Heart right ventricle (tissue), 16 donors: ENCODE results near the gene KIF3B. TPM values are rescaled to one million over a fixed set of nuclear protein-coding genes. Genes with fewer than 3 reads are reported as not detected.
"Not testable (repeated sequence)": the region's sequence is repeated elsewhere in the genome, so short reads cannot be mapped to it uniquely, and the experiment has no call there.

Experiments
- ATAC-seq, 8 donors: fragments of 200-7000 bp; cut with Tn5 transposase; one replicate each; pipeline ENCODE4 v1.9.1; 2020; ENCODE audit warnings: mild to moderate bottlenecking in 8 of 8, moderate library complexity in 8 of 8, moderate number of reproducible peaks in 1 of 8
- DNase-seq, 2 donors: peaks; one replicate each; pipeline ENCODE4 v3.0.0-alpha.2; 2020
- H3K27ac ChIP-seq, 10 donors: fragments of 200-600 bp; sonication (generic) in 2 of 10; one replicate each; pipeline versions ENCODE4 v1.5.0 to v1.8.0; 2020 to 2022; ENCODE audit warnings: mild to moderate bottlenecking in 3 of 10
- H3K27me3 ChIP-seq, 7 donors: fragments of 200-600 bp; one replicate each; pipeline ENCODE4 v1.8.0; 2021 to 2022; ENCODE audit warnings: mild to moderate bottlenecking in 2 of 7
- H3K36me3 ChIP-seq, 9 donors: fragments of 200-600 bp; sonication (generic) in 1 of 9; one replicate each; pipeline versions ENCODE4 v1.5.0 to v1.8.0; 2020 to 2022; ENCODE audit warnings: mild to moderate bottlenecking in 2 of 9
- H3K4me1 ChIP-seq, 9 donors: fragments of 200-600 bp; sonication (generic) in 1 of 9; one replicate each; pipeline versions ENCODE4 v1.5.0 to v1.8.0; 2020 to 2022; ENCODE audit warnings: mild to moderate bottlenecking in 4 of 9
- H3K4me3 ChIP-seq, 10 donors: fragments of 200-600 bp; sonication (generic) in 2 of 10; one replicate each; pipeline versions ENCODE4 v1.5.0 to v1.8.0; 2020 to 2022; ENCODE audit warnings: mild to moderate bottlenecking in 7 of 10, moderate library complexity in 2 of 10
- H3K9me3 ChIP-seq, 11 donors: fragments of 200-600 bp in 10 of 11; sonication (generic) in 2 of 11; one replicate each; pipeline versions ENCODE4 v1.5.0 to v1.8.0; 2013 to 2022; ENCODE audit warnings: mild to moderate bottlenecking in 2 of 11, control low read depth in 1 of 11, moderate library complexity in 1 of 11
- WGBS, 2 donors: extraction: QIAGEN DNeasy Blood & Tissue Kit; methylation state at CpG; one replicate each; pipeline ENCODE4 v1.1.7; 2013; ENCODE audit warnings: inconsistent platforms in 1 of 2; 5-methylcytosine and 5-hydroxymethylcytosine counted together
- intact Hi-C, 10 donors: fragments of 100-400 bp; cut with DNase I; formaldehyde crosslinking; loops; one replicate each; pipeline versions ENCODE4 v1.11.1 to v1.14.2; 2022
- polyA plus RNA-seq, 2 donors: library from polyadenylated mRNA; stranded (reverse); fragments of 200-250 nt; gene quantifications; one replicate each; pipeline ENCODE4 v1.2.3, GENCODE V29; 2013
- total RNA-seq, 10 donors: library from RNA; stranded (reverse); fragmentation: NEBNext Ultra II Directional in 3 of 10; extraction: Animal tissue kit (Norgen Biotek cat#: 25700) in 3 of 10; gene quantifications; one replicate each; pipeline versions ENCODE4 v1.2.1 to v1.2.4, GENCODE V29; 2021 to 2023
- TF ChIP-seq, protein P1 (sequence below), 9 donors: fragments of 200-600 bp; sonication (generic) in 2 of 9; IDR thresholded peaks; one replicate each; pipeline versions ENCODE4 v1.5.0 to v1.8.0; 2021 to 2022; ENCODE audit warnings: antibody characterized with exemption in 9 of 9, mild to moderate bottlenecking in 5 of 9, moderate library complexity in 1 of 9
- donor health status: Arrhythmogenic right ventricular cardiomyopathy.
- donor health status: ischemic (EF 13 %, LVEDD 7.1; RV severe dilation, severe dysfunction).
- donor health status: healthy with polysubstance abuse.
- donor health status: DM: no; HTN: yes; CAD: no.
- donor health status: DM: no; HTN: no; CAD: no.
- donor health status: ischemic (EF 25% LVEDD 6.9; RV normal size, moderate dysfunction).
- donor health status: ischemic (EF 25% LVEDD 5.7; RV mildly dilated, moderate dysfunction).
- donor health status: healthy.
- donor health status: DM: yes; HTN: yes; CAD: no.
- donor health status: Ischemic cardiomyopathy.
- donor health status: ischemic (EF 35%, LVEDD 5.7; RV mildly dilated, moderate dysfunction).
- donor health status: nonischemic (EF 11% LVEDD 7.7; RV severe dilation, severe dysfunction).
- donor health status: DM: yes; HTN: yes; CAD: no.
- donor health status: PGD.
- donor health status: ischemic (EF 29% LVEDD 5.4; RV normal size, mild dysfunction).
- donor health status: nonischemic (EF 23%, LVEDD 6.1; RV moderate dilation, normal function).

KIF3B gene
- total and polyA plus RNA-seq, 12 donors: 4.7 to 16.3 (median 11.1) TPM

DNA sequence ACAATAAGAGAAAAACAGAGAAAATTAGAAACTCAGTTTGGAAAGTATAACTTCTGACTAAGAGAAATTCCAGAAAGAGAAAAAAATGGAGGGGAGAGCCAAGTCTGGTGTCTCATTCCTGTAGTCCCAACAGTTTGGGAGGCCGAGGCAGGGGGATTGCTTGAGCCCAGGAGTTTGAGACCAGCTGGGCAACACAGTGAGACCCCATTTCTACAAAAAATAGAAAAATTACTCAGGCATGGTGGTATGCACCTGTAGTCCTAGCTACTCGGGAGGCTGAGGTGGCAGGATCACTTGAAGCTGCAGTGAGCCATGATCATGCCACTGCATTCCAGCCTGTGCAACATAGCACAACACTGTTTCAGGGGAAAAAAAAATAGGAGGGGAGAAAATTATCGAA lies 3.1 kb upstream of the KIF3B start:
- 87 to 89% methylated on average over 3 of the region's 3 CpGs for WGBS, 2 donors

DNA sequence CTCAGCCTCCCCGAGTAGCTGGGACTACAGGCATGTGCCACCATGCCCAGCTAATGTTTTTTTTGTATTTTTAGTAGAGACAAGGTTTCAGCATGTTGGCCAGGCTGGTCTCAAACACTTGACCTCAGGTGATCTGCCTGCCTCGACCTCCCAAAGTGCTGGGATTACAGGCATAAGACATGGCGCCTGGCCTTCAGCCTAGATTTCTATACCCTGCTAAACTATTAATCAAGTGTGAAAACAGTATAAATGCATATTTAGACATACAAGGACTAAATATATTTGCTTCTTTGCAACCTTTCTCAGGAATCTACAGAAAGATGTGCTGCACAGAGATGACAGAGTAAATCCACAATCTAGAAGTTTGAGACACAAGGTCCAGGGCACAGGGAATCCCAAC lies 2.3 kb upstream of the KIF3B start:
- H3K9me3 ChIP-seq, DNase-seq, H3K27me3 ChIP-seq, H3K36me3 ChIP-seq, H3K27ac ChIP-seq, H3K4me3 ChIP-seq, ATAC-seq: not testable (repeated sequence)
- WGBS, 2 donors: 89 to 92% methylated on average over 3 of the region's 3 CpGs
- intact Hi-C loops: loop anchor here in 2 of 10 donors (5.0 to 10.0 kb wide), 3 partner anchors 57 to 82 kb away; partner anchors contain the start of genes ASXL1 (in 1 of the 2), PLAGL2 (in 1 of the 2) and POFUT1 (in 1 of the 2)
- H3K4me1 ChIP-seq: peaks cover 0 to 24% (median 14%) of the 10 kb centered on the region in 9 donors

More for the DNA sequence above, 3.1 kb upstream of the KIF3B start:
- H3K36me3 ChIP-seq: no peaks in the 10 kb centered on the region
- DNase-seq: no peak
- peaks cover 0 to 21% (median 14%) of the 10 kb centered on the region in 9 donors for H3K4me1 ChIP-seq
- H3K4me3 ChIP-seq: no peak overlapping the region
- TF ChIP-seq, protein P1, sequence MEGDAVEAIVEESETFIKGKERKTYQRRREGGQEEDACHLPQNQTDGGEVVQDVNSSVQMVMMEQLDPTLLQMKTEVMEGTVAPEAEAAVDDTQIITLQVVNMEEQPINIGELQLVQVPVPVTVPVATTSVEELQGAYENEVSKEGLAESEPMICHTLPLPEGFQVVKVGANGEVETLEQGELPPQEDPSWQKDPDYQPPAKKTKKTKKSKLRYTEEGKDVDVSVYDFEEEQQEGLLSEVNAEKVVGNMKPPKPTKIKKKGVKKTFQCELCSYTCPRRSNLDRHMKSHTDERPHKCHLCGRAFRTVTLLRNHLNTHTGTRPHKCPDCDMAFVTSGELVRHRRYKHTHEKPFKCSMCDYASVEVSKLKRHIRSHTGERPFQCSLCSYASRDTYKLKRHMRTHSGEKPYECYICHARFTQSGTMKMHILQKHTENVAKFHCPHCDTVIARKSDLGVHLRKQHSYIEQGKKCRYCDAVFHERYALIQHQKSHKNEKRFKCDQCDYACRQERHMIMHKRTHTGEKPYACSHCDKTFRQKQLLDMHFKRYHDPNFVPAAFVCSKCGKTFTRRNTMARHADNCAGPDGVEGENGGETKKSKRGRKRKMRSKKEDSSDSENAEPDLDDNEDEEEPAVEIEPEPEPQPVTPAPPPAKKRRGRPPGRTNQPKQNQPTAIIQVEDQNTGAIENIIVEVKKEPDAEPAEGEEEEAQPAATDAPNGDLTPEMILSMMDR (IDR thresholded peaks at IDR 0.05): no peak
- no peak overlapping the region for H3K27ac ChIP-seq
- H3K9me3 ChIP-seq: peaks cover 0 to 4% (median 0%) of the 10 kb centered on the region in 11 donors
- no peaks in the 10 kb centered on the region for H3K27me3 ChIP-seq
- intact Hi-C loops: loop anchor here in 1 of 10 donors (10.0 kb wide), 1 partner anchor 70 kb away; the partner anchor contains the start of genes PLAGL2 and POFUT1
- ATAC-seq: no peak

DNA sequence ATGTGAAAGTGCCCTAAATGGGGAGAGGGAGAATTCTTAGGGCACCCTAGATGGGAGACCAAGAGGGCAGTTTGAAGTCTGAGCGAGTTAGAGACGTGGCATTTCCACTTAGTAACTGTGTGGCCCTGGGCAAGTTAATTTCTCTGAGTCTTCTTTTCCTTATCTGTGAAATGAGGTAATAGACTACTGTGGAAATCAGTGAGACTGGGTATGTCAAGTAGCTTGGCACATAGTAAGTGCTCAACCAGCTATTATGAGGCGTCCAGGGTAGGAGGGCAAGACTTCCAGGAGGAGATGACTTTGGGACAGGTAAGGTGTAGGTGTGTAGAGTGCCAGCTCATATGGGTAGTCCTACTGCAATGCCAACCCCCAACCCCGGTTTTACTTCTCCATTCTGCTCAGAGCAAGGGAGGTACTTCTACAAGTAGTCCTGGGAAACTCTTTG lies 770 bp downstream of the KIF3B start:
- H3K4me1 ChIP-seq: peaks cover 0 to 34% (median 24%) of the 10 kb centered on the region in 9 donors
- DNase-seq (no peak), ATAC-seq (no peak)
- TF ChIP-seq, protein P1 (IDR thresholded peaks at IDR 0.05): no peak
- no peaks in the 10 kb centered on the region for H3K27me3 ChIP-seq
- 55 to 67% methylated on average over 4 of the region's 4 CpGs for whole genome bisulfite sequencing, 2 donors
- H3K36me3 ChIP-seq: no peaks in the 10 kb centered on the region
- peak overlapping the region; percentile 68 to 99 (median 92) for H3K4me3 ChIP-seq
- intact Hi-C loops: loop anchor here in 2 of 10 donors (5.0 to 10.0 kb wide), 3 partner anchors 54 to 79 kb away; partner anchors contain the start of genes ASXL1 (in 1 of the 2), PLAGL2 (in 1 of the 2) and POFUT1 (in 1 of the 2)
- peak overlapping the region; percentile 11 to 92 (median 83) for H3K27ac ChIP-seq
- H3K9me3 ChIP-seq: peaks cover 0 to 4% (median 0%) of the 10 kb centered on the region in 11 donors

DNA sequence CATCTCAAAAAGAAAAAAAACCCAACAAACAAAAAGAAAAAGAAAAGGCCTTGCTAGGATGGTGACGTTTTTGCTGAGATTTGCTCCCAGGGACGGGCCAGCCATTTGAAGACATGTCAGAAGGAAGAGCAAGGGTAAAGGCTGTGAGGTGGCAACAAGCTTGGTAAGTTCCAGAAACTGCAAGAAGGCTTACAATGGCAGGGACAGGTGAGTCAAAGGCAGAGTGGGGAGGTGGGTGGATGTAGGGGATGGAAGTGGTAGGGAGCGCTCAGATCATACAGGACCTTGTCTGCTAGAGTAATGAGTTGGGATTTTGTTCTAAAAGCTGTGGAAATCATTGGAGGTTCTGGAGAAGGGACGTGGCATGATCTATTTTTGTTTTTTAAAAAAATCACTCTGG lies 4.3 kb downstream of the KIF3B start:
- 83 to 88% methylated on average over 4 of the region's 4 CpGs for WGBS, 2 donors
- ATAC-seq (no peak), DNase-seq (no peak)
- TF ChIP-seq, protein P1 (IDR thresholded peaks at IDR 0.05): no peak
- peaks cover 3 to 53% (median 42%) of the 10 kb centered on the region in 9 donors for H3K4me1 ChIP-seq
- H3K36me3 ChIP-seq: no peaks in the 10 kb centered on the region
- H3K4me3 ChIP-seq: no peak overlapping the region
- intact Hi-C loops: loop anchor here in 2 of 10 donors (5.0 to 10.0 kb wide), 2 partner anchors 76 to 77 kb away; partner anchors contain the start of genes ASXL1 (in 1 of the 2), PLAGL2 (in 1 of the 2) and POFUT1 (in 1 of the 2)
- H3K9me3 ChIP-seq: no peaks in the 10 kb centered on the region
- peak overlapping the region in 3 of 10 donors; percentile 33 to 55 (median 43) for H3K27ac ChIP-seq
- no peaks in the 10 kb centered on the region for H3K27me3 ChIP-seq

DNA sequence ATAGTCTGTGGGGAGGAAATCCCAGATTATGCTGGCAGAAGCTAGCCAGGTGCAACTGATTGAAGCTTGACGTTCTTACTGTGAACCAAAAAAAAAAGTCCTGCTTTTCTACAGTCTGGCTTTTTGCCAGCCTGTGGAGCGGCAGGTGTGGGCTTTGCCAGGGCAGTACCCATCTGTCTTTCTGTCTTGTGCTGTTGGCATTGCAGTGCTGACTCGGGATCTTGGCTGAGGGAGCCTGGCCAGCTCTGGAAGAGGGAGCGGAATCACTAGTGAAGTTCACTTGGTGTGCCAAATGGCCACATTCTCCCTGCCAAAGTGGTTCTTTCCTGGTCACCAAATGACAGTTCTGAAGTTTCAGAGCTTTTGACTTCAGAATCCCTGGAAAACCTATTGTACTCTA lies 5.0 kb downstream of the KIF3B start:
- intact Hi-C loops: loop anchor here in 2 of 10 donors (5.0 to 10.0 kb wide), 2 partner anchors 75 to 78 kb away; partner anchors contain the start of genes ASXL1 (in 1 of the 2), PLAGL2 (in 1 of the 2) and POFUT1 (in 1 of the 2)
- H3K36me3 ChIP-seq: no peaks in the 10 kb centered on the region
- TF ChIP-seq, protein P1 (IDR thresholded peaks at IDR 0.05): no peak

More for the DNA sequence above, 5.0 kb downstream of the KIF3B start:
- WGBS, 2 donors: 36 to 40% methylated on average over 4 of the region's 4 CpGs
- Histone ChIP-seq H3K4me3 (no peak overlapping the region), H3K27ac (peak overlapping the region in 6 of 10 donors; percentile 31 to 55 (median 46)), H3K9me3 (no peaks in the 10 kb centered on the region), H3K4me1 (peaks cover 3 to 55% (median 40%) of the 10 kb centered on the region in 9 donors), H3K27me3 (no peaks in the 10 kb centered on the region)
- peak; percentile 47 to 77 (median 69) for ATAC-seq
- DNase-seq: peak; percentile 45 to 52
